Measurements from ENCODE around the gene NOVA1.

Gene NOVA1

DNA sequence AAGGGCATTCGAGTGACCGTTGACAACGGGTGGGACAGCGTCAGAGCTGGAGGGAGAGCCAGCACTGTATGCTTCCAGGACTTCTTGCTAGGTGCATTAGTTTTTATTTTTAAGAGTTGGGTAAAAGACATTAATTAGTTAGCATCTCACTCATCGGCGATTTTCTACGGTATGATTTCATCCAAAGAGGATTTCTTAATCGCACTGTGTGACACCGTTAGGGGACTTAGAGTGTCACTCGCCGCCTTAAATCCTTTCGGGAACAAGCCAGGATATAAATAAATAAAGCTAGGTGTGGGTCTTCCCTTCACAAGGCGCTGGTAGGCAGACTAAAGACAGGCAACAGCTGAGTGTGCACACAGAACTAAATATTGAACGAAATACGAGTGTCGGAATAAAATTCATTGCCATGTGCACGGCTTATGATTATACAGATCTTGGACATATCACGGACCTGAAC, 869 bp upstream of the NOVA1 start:
- Histone ChIP-seq H3K4me1 (ENCODE audit: insufficient read depth, low read length) (no peaks in the 10 kb centered on the region), H3K9me3 (ENCODE audit: control insufficient read depth, insufficient read depth, low read length) (no peaks in the 10 kb centered on the region), H3K9ac (ENCODE audit: low read depth, low read length) (peak overlapping the region; percentile 65; the same call in 1 of the 2 replicates), H3K36me3 (ENCODE audit: insufficient read depth, low read length) (no peaks in the 10 kb centered on the region)

DNA sequence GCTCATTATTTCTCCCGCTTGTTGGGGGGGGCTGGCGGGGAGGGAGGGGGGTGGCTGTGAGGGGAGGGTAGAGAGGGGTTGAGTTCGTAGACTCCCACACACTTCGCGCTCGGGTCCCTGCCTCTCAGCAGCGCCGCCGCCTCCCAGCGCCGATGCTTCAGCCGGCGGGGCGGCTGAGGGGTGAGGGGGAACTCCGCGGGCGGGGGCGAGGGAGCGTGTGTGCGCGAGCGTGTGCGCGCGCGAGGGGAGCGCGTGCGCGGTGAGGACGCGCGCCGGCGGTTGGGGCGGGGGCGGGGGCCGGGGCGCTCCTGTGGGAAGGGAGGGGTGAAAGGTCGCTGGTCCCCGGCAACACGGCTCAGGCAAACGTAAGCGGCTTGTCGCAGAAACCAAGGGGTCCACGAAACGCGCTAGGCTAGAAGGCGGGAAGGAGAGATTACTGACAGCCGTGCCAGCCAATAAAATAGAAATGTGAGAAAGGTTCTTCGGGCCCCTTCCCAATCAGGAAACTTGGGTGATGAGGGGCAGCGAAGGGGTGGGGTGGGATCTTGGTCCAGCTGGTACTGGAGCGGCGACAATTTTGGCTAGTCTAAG, 343 bp upstream of the NOVA1 start:
- Histone ChIP-seq H3K4me1 (ENCODE audit: insufficient read depth, low read length) (no peaks in the 10 kb centered on the region), H3K9ac (ENCODE audit: low read depth, low read length) (peak overlapping the region; percentile 83; the same call in 1 of the 2 replicates), H3K36me3 (ENCODE audit: insufficient read depth, low read length) (no peaks in the 10 kb centered on the region), H3K9me3 (ENCODE audit: control insufficient read depth, insufficient read depth, low read length) (no peaks in the 10 kb centered on the region)

DNA sequence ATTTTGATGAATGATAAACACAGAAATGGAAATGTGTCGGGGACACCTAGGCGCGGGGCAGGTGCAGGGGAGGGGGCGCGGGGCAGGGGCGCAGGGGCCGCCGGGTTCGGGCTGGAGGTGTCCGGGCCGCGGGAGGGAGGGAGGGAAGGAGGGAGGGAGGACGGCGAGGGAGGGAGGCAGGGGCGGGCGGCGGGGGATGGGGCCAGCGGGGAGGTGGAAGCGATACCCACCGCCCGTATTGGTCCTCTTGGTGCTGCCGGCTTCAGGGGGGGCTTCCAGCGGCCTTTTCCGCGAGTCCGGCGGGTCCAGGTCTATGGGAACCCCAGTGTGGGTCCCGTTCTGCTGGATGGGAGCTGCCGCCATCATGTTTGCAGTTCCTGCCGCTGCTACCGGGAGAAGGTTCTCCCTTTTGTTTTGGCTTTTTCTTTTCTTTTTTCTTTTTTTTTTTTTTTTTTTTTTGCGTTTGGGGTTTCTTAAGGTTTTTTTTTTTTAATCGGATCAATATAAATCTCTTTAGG, 703 bp downstream of the NOVA1 start:
- peak overlapping the region; percentile 85 for H3K9ac ChIP-seq (ENCODE audit: low read depth, low read length)
- H3K36me3 ChIP-seq (ENCODE audit: insufficient read depth, low read length): no peaks in the 10 kb centered on the region
- H3K9me3 ChIP-seq (ENCODE audit: control insufficient read depth, insufficient read depth, low read length): no peaks in the 10 kb centered on the region
- H3K4me1 ChIP-seq (ENCODE audit: insufficient read depth, low read length): no peaks in the 10 kb centered on the region

DNA sequence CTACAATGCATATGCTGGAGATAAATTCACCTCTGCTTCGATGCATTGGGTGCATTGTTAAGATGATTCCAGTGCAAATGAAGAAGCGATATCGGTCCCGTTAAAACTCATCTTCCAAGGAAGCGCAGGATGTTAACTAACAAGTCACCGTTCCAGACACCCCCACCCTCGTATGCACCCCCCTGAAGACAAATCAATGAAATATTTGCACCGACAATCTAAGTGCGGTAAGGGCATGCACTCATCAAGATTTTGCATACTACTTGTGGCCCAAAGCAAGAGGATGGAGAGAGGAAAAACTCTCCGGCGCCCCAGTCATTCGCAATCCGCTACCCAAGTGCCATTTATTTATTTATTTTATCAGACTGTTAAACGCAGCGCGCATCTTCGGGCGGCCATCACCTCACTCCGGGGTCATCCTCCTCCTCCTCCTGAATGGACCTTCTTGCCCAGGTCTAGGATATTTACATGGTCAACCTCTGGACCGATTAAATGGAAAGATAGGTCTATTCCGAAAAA, 1.2 kb downstream of the NOVA1 start:
- Histone ChIP-seq H3K9me3 (ENCODE audit: control insufficient read depth, insufficient read depth, low read length) (no peaks in the 10 kb centered on the region), H3K36me3 (ENCODE audit: insufficient read depth, low read length) (no peaks in the 10 kb centered on the region), H3K4me1 (ENCODE audit: insufficient read depth, low read length) (no peaks in the 10 kb centered on the region), H3K9ac (ENCODE audit: low read depth, low read length) (peak overlapping the region; percentile 85)

DNA sequence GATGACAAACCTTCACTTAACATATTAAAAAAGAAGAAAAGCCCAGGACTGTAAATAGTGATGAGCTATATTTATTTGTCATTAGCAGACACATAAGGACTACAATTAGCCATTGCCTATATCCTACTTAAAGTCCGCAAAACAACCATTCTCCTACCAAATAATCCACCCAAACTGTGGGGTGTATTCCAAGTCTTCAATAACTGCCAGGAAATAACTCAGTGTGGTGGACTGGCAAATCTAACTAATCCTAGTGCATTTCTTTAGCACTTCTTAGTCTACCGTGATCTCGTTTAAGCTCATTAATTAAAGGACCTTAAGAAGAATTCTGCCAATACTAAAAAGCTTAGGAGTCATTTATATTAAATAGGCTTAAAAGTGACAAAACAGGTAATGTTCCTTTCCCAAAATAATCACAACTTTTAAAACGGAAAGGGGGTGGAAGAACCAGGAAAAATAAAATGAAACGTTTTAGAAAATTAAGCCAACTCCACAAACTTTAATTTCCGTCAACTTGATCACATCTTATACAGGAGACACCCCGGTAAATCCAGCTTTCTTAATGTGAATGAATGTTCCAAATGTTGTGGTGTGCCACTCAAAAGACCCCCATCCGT, 1.8 kb downstream of the NOVA1 start:
- H3K4me1 ChIP-seq (ENCODE audit: insufficient read depth, low read length): no peaks in the 10 kb centered on the region
- no peaks in the 10 kb centered on the region for H3K9me3 ChIP-seq (ENCODE audit: control insufficient read depth, insufficient read depth, low read length)
- peak overlapping the region; percentile 85 for H3K9ac ChIP-seq (ENCODE audit: low read depth, low read length)
- H3K36me3 ChIP-seq (ENCODE audit: insufficient read depth, low read length): no peaks in the 10 kb centered on the region

DNA sequence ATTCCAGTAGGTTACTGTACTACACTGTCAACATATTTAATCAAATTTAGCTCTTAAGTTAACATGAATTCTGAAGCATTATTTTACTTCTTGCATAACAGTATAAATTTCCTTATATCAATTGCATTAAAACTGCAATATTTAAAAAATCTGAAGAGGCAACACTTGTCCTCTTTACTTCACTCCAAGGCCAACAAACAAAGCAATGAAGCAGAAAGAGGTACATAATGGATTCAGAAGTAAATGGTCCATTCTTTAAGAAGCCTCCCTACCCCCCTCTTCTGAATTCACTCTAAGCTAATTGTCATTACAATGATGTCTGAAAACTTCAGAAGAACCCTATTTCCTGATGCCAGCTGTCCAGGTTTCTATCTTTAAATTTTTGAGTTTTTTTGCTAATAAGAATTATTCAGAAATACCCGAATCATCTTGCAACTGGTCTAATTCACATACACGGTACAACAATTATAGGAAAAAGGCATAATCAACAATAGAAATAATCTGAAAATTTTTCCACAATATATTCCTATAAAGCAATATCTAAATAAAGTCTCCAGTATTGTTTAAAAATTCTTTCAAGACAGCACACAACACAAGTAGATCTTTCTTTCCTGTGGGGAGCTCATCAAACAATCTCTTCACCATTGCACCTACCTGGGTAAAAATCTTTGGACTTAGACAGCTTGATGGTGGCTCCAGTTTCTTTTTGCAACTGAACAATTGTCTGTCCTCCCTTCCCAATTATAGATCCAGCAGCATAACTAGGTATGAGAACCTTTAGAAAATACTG, 2.9 kb downstream of the NOVA1 start:
- Histone ChIP-seq H3K9ac (ENCODE audit: low read depth, low read length) (no peak overlapping the region), H3K36me3 (ENCODE audit: insufficient read depth, low read length) (no peaks in the 10 kb centered on the region), H3K9me3 (ENCODE audit: control insufficient read depth, insufficient read depth, low read length) (no peaks in the 10 kb centered on the region), H3K4me1 (ENCODE audit: insufficient read depth, low read length) (no peaks in the 10 kb centered on the region)

DNA sequence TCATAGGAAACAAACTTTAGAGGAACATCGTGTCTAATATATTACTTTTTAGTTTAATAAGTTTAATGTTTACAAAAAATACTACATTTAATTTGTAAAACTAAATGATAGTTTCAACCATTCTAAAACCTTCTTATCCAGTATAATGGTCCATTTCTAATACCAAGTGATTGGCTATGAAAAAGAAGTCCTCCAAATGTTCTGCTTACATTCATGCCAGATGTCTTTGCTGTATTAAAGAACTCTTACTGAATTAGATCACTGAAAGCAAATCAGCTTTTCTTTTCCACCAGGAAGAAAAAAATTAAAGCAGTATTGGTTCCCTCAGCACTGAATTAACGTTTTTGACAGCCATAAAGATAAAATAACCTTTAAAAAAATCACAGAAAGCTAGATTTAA, 3.7 kb downstream of the NOVA1 start:
- H3K9me3 ChIP-seq (ENCODE audit: control insufficient read depth, insufficient read depth, low read length): no peaks in the 10 kb centered on the region
- H3K36me3 ChIP-seq (ENCODE audit: insufficient read depth, low read length): no peaks in the 10 kb centered on the region
- H3K4me1 ChIP-seq (ENCODE audit: insufficient read depth, low read length): no peaks in the 10 kb centered on the region
- no peak overlapping the region for H3K9ac ChIP-seq (ENCODE audit: low read depth, low read length)

DNA sequence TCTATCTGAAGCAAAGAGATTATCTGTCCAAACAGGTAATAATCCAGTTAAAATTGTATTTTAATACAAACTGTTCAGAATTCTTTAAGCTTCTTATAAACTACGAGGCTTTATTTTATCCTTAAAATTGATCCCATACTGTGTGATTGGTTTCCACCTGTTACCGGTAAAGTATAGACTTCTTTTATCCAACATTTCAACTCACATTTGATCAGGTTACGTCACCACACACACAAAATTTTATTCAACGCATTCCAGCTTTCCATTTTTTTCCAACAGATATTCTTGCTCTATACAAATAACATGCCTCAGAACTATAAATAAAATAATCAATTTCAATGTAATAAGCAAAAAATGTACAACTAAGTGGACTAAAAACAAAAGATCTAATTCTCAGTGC, 4.5 kb downstream of the NOVA1 start:
- no peaks in the 10 kb centered on the region for H3K4me1 ChIP-seq (ENCODE audit: insufficient read depth, low read length)
- H3K36me3 ChIP-seq (ENCODE audit: insufficient read depth, low read length): no peaks in the 10 kb centered on the region
- no peak overlapping the region for H3K9ac ChIP-seq (ENCODE audit: low read depth, low read length)
- no peaks in the 10 kb centered on the region for H3K9me3 ChIP-seq (ENCODE audit: control insufficient read depth, insufficient read depth, low read length)

DNA sequence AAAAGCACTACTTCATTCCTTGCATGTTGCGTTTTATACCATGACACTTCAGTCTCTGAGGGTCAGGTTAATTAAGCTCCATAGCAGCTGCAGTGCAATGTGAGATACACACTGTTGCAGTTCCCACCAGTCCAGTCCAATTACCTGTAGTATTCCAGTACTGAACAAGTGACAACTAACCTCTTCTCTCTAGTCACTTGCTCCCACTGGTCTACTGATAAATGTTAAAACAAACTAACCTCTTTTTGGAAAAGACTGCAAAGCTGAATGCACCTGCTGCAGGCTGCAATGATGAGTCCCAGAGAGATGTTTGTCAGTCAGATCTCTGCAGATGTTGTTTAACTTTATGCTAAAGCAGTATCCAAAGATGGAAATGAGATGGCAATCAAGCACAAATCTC, 7.9 kb downstream of the NOVA1 start:
- H3K9me3 ChIP-seq (ENCODE audit: control insufficient read depth, insufficient read depth, low read length): no peaks in the 10 kb centered on the region
- H3K36me3 ChIP-seq (ENCODE audit: insufficient read depth, low read length): no peaks in the 10 kb centered on the region
- no peak overlapping the region for H3K9ac ChIP-seq (ENCODE audit: low read depth, low read length)
- H3K4me1 ChIP-seq (ENCODE audit: insufficient read depth, low read length): no peaks in the 10 kb centered on the region

DNA sequence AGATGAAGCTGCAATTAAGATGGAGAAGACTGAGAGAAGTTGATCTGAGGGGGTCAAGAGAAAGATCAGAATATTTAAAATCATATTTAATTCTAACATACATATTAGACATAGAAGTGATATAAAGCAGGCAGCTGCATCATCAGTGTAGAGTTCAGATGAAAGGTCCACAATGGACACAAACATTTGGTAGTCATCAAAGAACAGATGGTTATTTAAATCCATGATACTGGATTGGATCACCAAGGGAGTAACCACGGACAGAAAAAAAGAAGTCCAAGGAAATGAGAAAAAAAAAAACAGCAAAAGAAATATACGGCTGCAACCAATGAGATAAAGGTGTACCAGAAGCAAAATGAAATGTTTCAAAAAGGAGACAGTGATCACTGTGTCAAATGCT, 20.1 kb downstream of the NOVA1 start:
- no peaks in the 10 kb centered on the region for H3K4me1 ChIP-seq (ENCODE audit: insufficient read depth, low read length)
- no peak overlapping the region for H3K9ac ChIP-seq (ENCODE audit: low read depth, low read length)
- no peaks in the 10 kb centered on the region for H3K36me3 ChIP-seq (ENCODE audit: insufficient read depth, low read length)
- no peaks in the 10 kb centered on the region for H3K9me3 ChIP-seq (ENCODE audit: control insufficient read depth, insufficient read depth, low read length)

DNA sequence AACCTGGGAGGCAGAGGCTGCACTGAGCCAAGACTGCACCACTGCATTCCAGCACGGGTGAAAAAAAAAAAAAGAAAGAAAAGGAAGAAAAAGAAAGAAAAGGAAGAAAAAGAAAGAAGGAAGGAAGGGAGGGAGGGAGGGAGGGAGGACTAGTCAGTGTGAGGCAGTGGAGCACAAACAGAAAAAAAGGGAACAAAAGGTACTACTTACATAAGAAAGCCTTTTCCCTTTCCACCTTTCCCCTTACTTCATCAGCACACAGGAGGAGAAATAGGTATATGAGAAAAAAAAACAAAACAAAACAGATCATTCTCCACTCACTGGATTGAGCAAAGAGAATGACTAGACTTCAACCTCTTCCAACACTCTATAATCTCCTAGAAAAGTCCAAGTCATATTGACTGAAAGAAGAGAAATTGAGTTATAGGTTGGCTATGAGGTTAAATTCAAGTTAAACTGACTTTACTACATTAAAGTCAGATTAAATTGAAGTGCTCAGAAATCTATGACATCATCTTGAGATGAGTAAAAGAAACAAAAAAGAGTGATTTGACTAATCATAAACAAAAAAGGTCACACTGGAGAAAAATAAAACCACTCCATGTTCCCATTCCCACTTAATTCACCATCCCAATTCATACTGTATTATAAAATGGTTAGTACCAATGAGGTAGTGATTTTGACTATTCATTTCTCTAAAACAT, 43.6 kb downstream of the NOVA1 start:
- Histone ChIP-seq H3K9me3 (ENCODE audit: control insufficient read depth, insufficient read depth, low read length) (no peaks in the 10 kb centered on the region), H3K4me1 (ENCODE audit: insufficient read depth, low read length) (peaks cover 3% of the 10 kb centered on the region; the same call in 1 of the 2 replicates), H3K36me3 (ENCODE audit: insufficient read depth, low read length) (no peaks in the 10 kb centered on the region), H3K9ac (ENCODE audit: low read depth, low read length) (no peak overlapping the region)

DNA sequence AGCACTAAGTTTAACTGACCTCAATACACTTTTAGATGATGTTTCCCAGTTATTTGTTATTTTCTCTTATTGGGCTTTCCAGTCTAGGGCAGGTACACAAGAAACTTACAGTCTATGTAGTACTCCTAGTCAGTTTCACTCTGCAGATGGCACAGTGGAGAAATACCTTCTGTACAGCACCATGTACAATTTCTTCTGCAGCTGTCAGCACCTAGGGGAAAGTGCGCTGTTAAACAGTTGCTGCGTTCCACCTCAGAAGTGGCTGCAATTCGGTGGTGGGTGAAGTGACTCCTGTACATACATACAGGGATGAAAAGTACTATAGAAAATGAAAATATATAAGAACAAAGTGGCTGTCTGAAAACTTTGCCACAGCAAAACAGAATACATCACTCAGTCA, 48.3 kb downstream of the NOVA1 start:
- Histone ChIP-seq H3K36me3 (ENCODE audit: insufficient read depth, low read length) (no peaks in the 10 kb centered on the region), H3K9ac (ENCODE audit: low read depth, low read length) (no peak overlapping the region), H3K9me3 (ENCODE audit: control insufficient read depth, insufficient read depth, low read length) (no peaks in the 10 kb centered on the region), H3K4me1 (ENCODE audit: insufficient read depth, low read length) (peaks cover 3% of the 10 kb centered on the region; the same call in 1 of the 2 replicates)

DNA sequence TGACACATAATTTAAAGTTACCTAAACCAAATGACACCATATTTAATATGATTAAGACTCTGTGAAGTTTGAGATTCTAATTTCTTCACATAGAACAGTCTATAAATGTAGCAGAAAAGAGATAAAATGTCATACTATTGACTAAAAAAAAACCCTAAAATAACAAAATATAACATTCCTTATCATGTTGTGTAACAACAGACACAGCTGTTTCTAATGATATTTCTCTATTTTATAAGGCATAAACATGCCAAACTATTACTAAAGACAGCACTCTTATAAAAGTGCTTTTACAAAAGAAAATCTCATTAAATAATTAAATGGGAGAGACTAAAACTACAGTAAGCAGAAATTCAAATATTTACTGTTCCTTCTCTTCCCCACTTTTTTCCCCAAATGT, 49.4 kb downstream of the NOVA1 start:
- Histone ChIP-seq H3K4me1 (ENCODE audit: insufficient read depth, low read length) (no peaks in the 10 kb centered on the region), H3K9me3 (ENCODE audit: control insufficient read depth, insufficient read depth, low read length) (no peaks in the 10 kb centered on the region), H3K36me3 (ENCODE audit: insufficient read depth, low read length) (no peaks in the 10 kb centered on the region), H3K9ac (ENCODE audit: low read depth, low read length) (no peak overlapping the region)

DNA sequence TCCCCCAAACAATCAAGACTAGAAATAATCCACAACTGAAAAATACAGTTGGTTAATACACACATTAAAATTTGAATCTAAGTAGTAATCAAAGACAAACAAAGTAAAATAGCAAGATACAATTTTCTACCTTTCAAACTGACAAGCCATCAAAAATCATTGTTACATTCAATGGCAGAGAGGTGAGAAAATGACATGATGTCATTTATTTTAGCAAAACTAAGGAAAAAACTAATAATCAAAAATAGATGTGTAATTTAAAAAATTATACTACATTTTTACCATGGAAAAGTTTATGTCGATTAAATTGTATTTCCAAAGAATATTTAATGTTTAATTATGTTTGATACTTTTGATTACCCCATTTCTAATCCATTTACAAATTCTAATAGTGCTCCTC, 59.7 kb downstream of the NOVA1 start:
- Histone ChIP-seq H3K4me1 (ENCODE audit: insufficient read depth, low read length) (no peaks in the 10 kb centered on the region), H3K9me3 (ENCODE audit: control insufficient read depth, insufficient read depth, low read length) (no peaks in the 10 kb centered on the region), H3K9ac (ENCODE audit: low read depth, low read length) (no peak overlapping the region), H3K36me3 (ENCODE audit: insufficient read depth, low read length) (no peaks in the 10 kb centered on the region)

All from ES-I3 (cell line).